NCI-H2171 treated with DMSO at 0.1 percent for 48 hours (cell line): ENCODE measurements around the gene GPC5.
"Not testable (repeated sequence)": the region's sequence is repeated elsewhere in the genome, so short reads cannot be mapped to it uniquely, and the experiment has no call there.

Experiments
- DNase-seq: peaks from one replicate; lab custom pipeline; 2025; lab: John Stamatoyannopoulos, UW

The GPC5 gene

GRCh38 chr13:92265408-92265807 is 867.0 kb downstream of the GPC5 start:
- DNase-seq: no peak

GRCh38 chr13:92270990-92271389 is 872.6 kb downstream of the GPC5 start:
- no peak for DNase-seq

GRCh38 chr13:92272177-92272576 is 873.8 kb downstream of the GPC5 start:
- DNase-seq: no peak

GRCh38 chr13:92280986-92281385 is 882.6 kb downstream of the GPC5 start:
- DNase-seq: not testable (repeated sequence)

- DNase-seq: not testable (repeated sequence)
Measured at GRCh38 chr13:92290718-92291307, 892.4 kb downstream of the GPC5 start.

GRCh38 chr13:92294533-92294932 is 896.1 kb downstream of the GPC5 start:
- DNase-seq: not testable (repeated sequence)

GRCh38 chr13:92296154-92296671 is 897.8 kb downstream of the GPC5 start:
- not testable (repeated sequence) for DNase-seq

- peak; percentile 22 for DNase-seq
Measured at GRCh38 chr13:92297971-92298942, 899.8 kb downstream of the GPC5 start.

- no peak for DNase-seq
Measured at GRCh38 chr13:92300651-92301050, 902.2 kb downstream of the GPC5 start.

- no peak for DNase-seq
Measured at GRCh38 chr13:92303428-92303827, 905.0 kb downstream of the GPC5 start.

GRCh38 chr13:92307752-92308151 is 909.3 kb downstream of the GPC5 start:
- DNase-seq: no peak

GRCh38 chr13:92312823-92313222 is 914.4 kb downstream of the GPC5 start:
- no peak for DNase-seq

GRCh38 chr13:92313382-92313781 is 915.0 kb downstream of the GPC5 start:
- no peak for DNase-seq

GRCh38 chr13:92315265-92315664 is 916.8 kb downstream of the GPC5 start:
- no peak for DNase-seq

- no peak for DNase-seq
Measured at GRCh38 chr13:92316030-92316429, 917.6 kb downstream of the GPC5 start.

GRCh38 chr13:92317066-92317465 is 918.6 kb downstream of the GPC5 start:
- no peak for DNase-seq

GRCh38 chr13:92320323-92320722 is 921.9 kb downstream of the GPC5 start:
- no peak for DNase-seq

GRCh38 chr13:92321174-92321573 is 922.8 kb downstream of the GPC5 start:
- DNase-seq: no peak

GRCh38 chr13:92345627-92346026 is 947.2 kb downstream of the GPC5 start:
- no peak for DNase-seq

GRCh38 chr13:92346046-92346445 is 947.6 kb downstream of the GPC5 start:
- DNase-seq: no peak

GRCh38 chr13:92354583-92354982 is 956.2 kb downstream of the GPC5 start:
- DNase-seq: no peak

- DNase-seq: peak; percentile 42
Measured at GRCh38 chr13:92355213-92355612, 956.8 kb downstream of the GPC5 start.

- peak; percentile 70 for DNase-seq
Measured at GRCh38 chr13:92362717-92363116, 964.3 kb downstream of the GPC5 start.
